Astrocyte of the hippocampus (primary cell): Measurements from ENCODE around the gene NKIRAS2.
"Not testable (repeated sequence)": the region's sequence is repeated elsewhere in the genome, so short reads cannot be mapped to it uniquely, and the experiment has no call there.

Experiments used
- DNase-seq: peaks from one replicate; pipeline ENCODE4 v3.0.0; 2011; ENCODE audit warnings: low read depth, low spot score

NKIRAS2 gene

GRCh38 chr17:41998497-41998896 is 21.4 kb upstream of the NKIRAS2 start:
- DNase-seq = no peak

- no peak for DNase-seq
These were observed 19.3 kb upstream of the NKIRAS2 start for GRCh38 chr17:42000413-42001133.

- DNase-seq = no peak
These were observed 18.2 kb upstream of the NKIRAS2 start for GRCh38 chr17:42001729-42002128.

- DNase-seq = no peak
These were observed 17.6 kb upstream of the NKIRAS2 start for GRCh38 chr17:42002175-42002791.

GRCh38 chr17:42002792-42003301 is 17.0 kb upstream of the NKIRAS2 start:
- peak; percentile 88 for DNase-seq

- DNase-seq = no peak
These were observed 14.7 kb upstream of the NKIRAS2 start for GRCh38 chr17:42005166-42005565.

GRCh38 chr17:42009170-42009569 is 10.7 kb upstream of the NKIRAS2 start:
- DNase-seq = no peak

GRCh38 chr17:42010266-42010680 is 9.6 kb upstream of the NKIRAS2 start:
- not testable (repeated sequence) for DNase-seq

GRCh38 chr17:42010898-42011516 is 8.9 kb upstream of the NKIRAS2 start:
- DNase-seq = peak; percentile 48

- not testable (repeated sequence) for DNase-seq
These were observed 7.5 kb upstream of the NKIRAS2 start for GRCh38 chr17:42012363-42012762.

- not testable (repeated sequence) for DNase-seq
These were observed 6.2 kb upstream of the NKIRAS2 start for GRCh38 chr17:42013740-42014139.

GRCh38 chr17:42016411-42016831 is 3.5 kb upstream of the NKIRAS2 start:
- DNase-seq = peak; percentile 59

GRCh38 chr17:42016941-42017865 is 2.7 kb upstream of the NKIRAS2 start, which contains the start of gene DNAJC7:
TSS of gene DNAJC7 (minus strand) at chr17:42017439. CDS start at chr17:42017416, 23 bp downstream.
- peak; percentile 97 for DNase-seq

- no peak for DNase-seq
These were observed 2.1 kb upstream of the NKIRAS2 start for GRCh38 chr17:42017866-42018200.

- no peak for DNase-seq
These were observed 1.6 kb upstream of the NKIRAS2 start for GRCh38 chr17:42018339-42018738.

- DNase-seq = no peak
These were observed 902 bp upstream of the NKIRAS2 start for GRCh38 chr17:42018988-42019387.

- DNase-seq = not testable (repeated sequence)
These were observed 955 bp downstream of the NKIRAS2 start for GRCh38 chr17:42020845-42021244.

GRCh38 chr17:42023524-42024349 is 3.8 kb downstream of the NKIRAS2 start:
- no peak for DNase-seq

- no peak for DNase-seq
These were observed 5.3 kb downstream of the NKIRAS2 start for GRCh38 chr17:42025191-42025579.

GRCh38 chr17:42025936-42026335 is 6.0 kb downstream of the NKIRAS2 start:
- no peak for DNase-seq
